K562 (cell line): ENCODE data around the gene EIF5. TPM values are rescaled to one million over a fixed set of nuclear protein-coding genes. Genes with fewer than 3 reads are reported as not detected.

Experiments used
- CREBBP ChIP-seq: IDR thresholded peaks from one replicate; pipeline ENCODE4 v1.6.1; 2012; ENCODE audit warnings: low read depth, mild to moderate bottlenecking, control low read depth, inconsistent platforms, low read length
- CREM ChIP-seq: IDR thresholded peaks from 2 replicates; pipeline ENCODE4 v1.6.1; 2014; ENCODE audit warnings: antibody characterized with exemption, low read depth
- POLR2H ChIP-seq: IDR thresholded peaks from 2 replicates; pipeline ENCODE4 v1.6.1; 2016; ENCODE audit warnings: missing genetic modification characterization, low read depth, mild to moderate bottlenecking, control low read depth, missing compliant biosample characterization, moderate library complexity
- RBM14 ChIP-seq: fragments of 200-400 bp; formaldehyde crosslinking; IDR thresholded peaks from 2 replicates; pipeline ENCODE4 v1.6.1; 2018; ENCODE audit warnings: low read depth, mild to moderate bottlenecking, low read length, moderate library complexity, borderline replicate concordance; ENCODE audit not compliant: insufficient read depth
- RUNX1 ChIP-seq: sonication (generic); IDR thresholded peaks from 2 replicates; pipeline ENCODE4 v1.6.1; 2016; ENCODE audit warnings: antibody characterized with exemption, low read depth
- SAFB ChIP-seq: fragments of 200-400 bp; formaldehyde crosslinking; IDR thresholded peaks from 2 replicates; pipeline ENCODE4 v1.6.1; 2017; ENCODE audit warnings: low read depth, low read length, borderline replicate concordance
- SRSF7 ChIP-seq: fragments of 200-400 bp; formaldehyde crosslinking; optimal IDR thresholded peaks from 2 replicates; pipeline ENCODE3; 2017; ENCODE audit warnings: mild to moderate bottlenecking, low read depth, low read length
- ZNF274 ChIP-seq: IDR thresholded peaks from 2 replicates; pipeline ENCODE4 v1.6.1; 2011; ENCODE audit warnings: low read depth, mild to moderate bottlenecking, low read length, moderate library complexity, borderline replicate concordance
- polyA plus RNA-seq, 8 experiments: library from polyadenylated mRNA; depleted of rRNA in 4 of 8; stranded (reverse) in 5 of 8; unstranded in 3 of 8; fragments of >200 nt; fragmentation: Nextera tagmentation in 2 of 8; fragmentation: Illumina TruSeq in 1 of 8; extraction: Ambion mirVana in 2 of 8; extraction: Trizol in 1 of 8; gene quantifications; 2 replicates each; pipeline versions ENCODE4 v1.2.1 to v1.2.3, GENCODE V29; 2011 to 2014; ENCODE audit warnings: inconsistent platforms in 1 of 8, missing spikeins in 1 of 8
- total RNA-seq, 7 experiments: library from RNA; depleted of rRNA in 6 of 7; stranded (reverse); fragments of >200 nt in 6 of 7; fragmentation: Illumina TruSeq in 2 of 7; extraction: Trizol in 2 of 7; gene quantifications; 2 replicates each; pipeline versions ENCODE4 v1.2.1 to v1.2.3, GENCODE V29; 2011 to 2021; ENCODE audit warnings: low replicate concordance in 1 of 7
- TF ChIP-seq, protein P1 (sequence below): sonication (generic); formaldehyde crosslinking; IDR thresholded peaks from 2 replicates; pipeline ENCODE4 v1.8.0; 2022; ENCODE audit warnings: mild to moderate bottlenecking, missing genetic modification reagents
- TF ChIP-seq, protein P2 (sequence below): fragments of 250-450 bp; sonication (Bioruptor Pico); IDR thresholded peaks from 2 replicates; pipeline ENCODE4 v1.8.0; 2022; ENCODE audit warnings: inconsistent platforms, mild to moderate bottlenecking, moderate library complexity, borderline replicate concordance
- TF ChIP-seq, protein P3 (sequence below), 2 experiments: fragments of 450-650 bp in 1 of 2; sonication (generic) in 1 of 2; formaldehyde crosslinking; conservative IDR thresholded peaks; 2 replicates each; pipeline versions ENCODE4 v1.4.0 to v1.8.1; 2020 to 2022; ENCODE audit warnings: mild to moderate bottlenecking in 1 of 2, missing genetic modification reagents in 1 of 2
- TF ChIP-seq, protein P4 (sequence below): sonication (generic); formaldehyde crosslinking; IDR thresholded peaks from 2 replicates; pipeline ENCODE4 v1.8.1; 2023; ENCODE audit warnings: mild to moderate bottlenecking, missing genetic modification reagents, moderate library complexity
- TF ChIP-seq, protein P5 (sequence below): IDR thresholded peaks from 2 replicates; pipeline ENCODE4 v1.6.1; 2011; ENCODE audit warnings: borderline replicate concordance, low read depth, mild to moderate bottlenecking, moderate library complexity, low read length; ENCODE audit not compliant: insufficient read depth, poor library complexity, severe bottlenecking
- TF ChIP-seq, protein P6 (sequence below): IDR thresholded peaks from 2 replicates; pipeline ENCODE4 v1.6.1; 2014; ENCODE audit warnings: antibody characterized with exemption

Gene EIF5
- total and polyA plus RNA-seq, 9 of the 15 experiments (the other 6 are each of a cell fraction or from before 2014, with no cell fraction given): 92.7 to 442 (median 190) TPM

DNA sequence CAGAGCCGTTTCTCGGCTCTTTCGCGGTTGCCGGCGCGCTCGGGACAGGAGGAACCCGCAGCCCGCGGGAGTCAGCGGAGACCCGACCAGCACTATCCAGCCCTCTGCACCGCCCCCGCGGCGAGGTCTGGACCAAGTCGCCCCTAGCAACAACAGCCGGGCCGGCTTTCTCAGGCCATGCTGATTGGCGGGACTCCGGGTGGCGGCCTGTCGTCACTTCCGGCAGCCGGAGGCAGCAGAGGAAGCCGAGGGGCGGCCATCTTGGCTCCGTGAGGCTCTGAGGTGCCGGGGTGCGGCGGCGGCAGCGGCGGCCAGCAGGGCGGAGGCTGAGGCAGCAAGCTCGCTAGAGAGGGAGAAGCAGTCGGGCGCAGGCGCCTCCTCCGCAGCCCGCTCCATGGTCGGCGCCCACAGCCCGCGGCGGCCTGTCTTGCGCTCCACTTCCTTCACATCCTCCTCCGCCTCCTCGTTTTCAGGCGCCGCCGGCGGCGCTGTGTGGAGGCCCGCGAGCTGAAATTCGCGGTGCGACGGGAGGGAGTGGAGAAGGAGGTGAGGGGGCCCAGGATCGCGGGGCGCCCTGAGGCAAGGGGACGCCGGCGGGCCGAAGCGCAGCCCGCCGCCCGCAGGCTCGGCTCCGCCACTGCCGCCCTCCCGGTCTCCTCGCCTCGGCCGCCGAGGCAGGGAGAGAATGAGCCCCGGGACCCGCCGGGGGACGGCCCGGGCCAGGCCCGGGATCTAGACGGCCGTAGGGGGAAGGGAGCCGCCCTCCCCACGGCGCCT, 51.3 kb downstream of the EIF5 start, which contains the start of gene MARK3 (continued):
- TF ChIP-seq SAFB (no peak), SRSF7 (no peak), CREBBP (no peak), POLR2H (tag) (no peak), CREM (peak; percentile 94), ZNF274 (no peak), RBM14 (no peak), RUNX1 (no peak)
- TF ChIP-seq, protein P1, sequence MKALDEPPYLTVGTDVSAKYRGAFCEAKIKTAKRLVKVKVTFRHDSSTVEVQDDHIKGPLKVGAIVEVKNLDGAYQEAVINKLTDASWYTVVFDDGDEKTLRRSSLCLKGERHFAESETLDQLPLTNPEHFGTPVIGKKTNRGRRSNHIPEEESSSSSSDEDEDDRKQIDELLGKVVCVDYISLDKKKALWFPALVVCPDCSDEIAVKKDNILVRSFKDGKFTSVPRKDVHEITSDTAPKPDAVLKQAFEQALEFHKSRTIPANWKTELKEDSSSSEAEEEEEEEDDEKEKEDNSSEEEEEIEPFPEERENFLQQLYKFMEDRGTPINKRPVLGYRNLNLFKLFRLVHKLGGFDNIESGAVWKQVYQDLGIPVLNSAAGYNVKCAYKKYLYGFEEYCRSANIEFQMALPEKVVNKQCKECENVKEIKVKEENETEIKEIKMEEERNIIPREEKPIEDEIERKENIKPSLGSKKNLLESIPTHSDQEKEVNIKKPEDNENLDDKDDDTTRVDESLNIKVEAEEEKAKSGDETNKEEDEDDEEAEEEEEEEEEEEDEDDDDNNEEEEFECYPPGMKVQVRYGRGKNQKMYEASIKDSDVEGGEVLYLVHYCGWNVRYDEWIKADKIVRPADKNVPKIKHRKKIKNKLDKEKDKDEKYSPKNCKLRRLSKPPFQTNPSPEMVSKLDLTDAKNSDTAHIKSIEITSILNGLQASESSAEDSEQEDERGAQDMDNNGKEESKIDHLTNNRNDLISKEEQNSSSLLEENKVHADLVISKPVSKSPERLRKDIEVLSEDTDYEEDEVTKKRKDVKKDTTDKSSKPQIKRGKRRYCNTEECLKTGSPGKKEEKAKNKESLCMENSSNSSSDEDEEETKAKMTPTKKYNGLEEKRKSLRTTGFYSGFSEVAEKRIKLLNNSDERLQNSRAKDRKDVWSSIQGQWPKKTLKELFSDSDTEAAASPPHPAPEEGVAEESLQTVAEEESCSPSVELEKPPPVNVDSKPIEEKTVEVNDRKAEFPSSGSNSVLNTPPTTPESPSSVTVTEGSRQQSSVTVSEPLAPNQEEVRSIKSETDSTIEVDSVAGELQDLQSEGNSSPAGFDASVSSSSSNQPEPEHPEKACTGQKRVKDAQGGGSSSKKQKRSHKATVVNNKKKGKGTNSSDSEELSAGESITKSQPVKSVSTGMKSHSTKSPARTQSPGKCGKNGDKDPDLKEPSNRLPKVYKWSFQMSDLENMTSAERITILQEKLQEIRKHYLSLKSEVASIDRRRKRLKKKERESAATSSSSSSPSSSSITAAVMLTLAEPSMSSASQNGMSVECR (CRISPR knock-in tag): 0 out of 2 replicates have a peak, but pooled peaks have one; percentile 4
- TF ChIP-seq, protein P2, sequence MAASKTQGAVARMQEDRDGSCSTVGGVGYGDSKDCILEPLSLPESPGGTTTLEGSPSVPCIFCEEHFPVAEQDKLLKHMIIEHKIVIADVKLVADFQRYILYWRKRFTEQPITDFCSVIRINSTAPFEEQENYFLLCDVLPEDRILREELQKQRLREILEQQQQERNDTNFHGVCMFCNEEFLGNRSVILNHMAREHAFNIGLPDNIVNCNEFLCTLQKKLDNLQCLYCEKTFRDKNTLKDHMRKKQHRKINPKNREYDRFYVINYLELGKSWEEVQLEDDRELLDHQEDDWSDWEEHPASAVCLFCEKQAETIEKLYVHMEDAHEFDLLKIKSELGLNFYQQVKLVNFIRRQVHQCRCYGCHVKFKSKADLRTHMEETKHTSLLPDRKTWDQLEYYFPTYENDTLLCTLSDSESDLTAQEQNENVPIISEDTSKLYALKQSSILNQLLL (CRISPR knock-in tag): no peak
- TF ChIP-seq, protein P3, sequence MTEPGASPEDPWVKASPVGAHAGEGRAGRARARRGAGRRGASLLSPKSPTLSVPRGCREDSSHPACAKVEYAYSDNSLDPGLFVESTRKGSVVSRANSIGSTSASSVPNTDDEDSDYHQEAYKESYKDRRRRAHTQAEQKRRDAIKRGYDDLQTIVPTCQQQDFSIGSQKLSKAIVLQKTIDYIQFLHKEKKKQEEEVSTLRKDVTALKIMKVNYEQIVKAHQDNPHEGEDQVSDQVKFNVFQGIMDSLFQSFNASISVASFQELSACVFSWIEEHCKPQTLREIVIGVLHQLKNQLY (CRISPR knock-in tag; conservative IDR thresholded peaks at IDR 0.05): no peak
- TF ChIP-seq, protein P4, sequence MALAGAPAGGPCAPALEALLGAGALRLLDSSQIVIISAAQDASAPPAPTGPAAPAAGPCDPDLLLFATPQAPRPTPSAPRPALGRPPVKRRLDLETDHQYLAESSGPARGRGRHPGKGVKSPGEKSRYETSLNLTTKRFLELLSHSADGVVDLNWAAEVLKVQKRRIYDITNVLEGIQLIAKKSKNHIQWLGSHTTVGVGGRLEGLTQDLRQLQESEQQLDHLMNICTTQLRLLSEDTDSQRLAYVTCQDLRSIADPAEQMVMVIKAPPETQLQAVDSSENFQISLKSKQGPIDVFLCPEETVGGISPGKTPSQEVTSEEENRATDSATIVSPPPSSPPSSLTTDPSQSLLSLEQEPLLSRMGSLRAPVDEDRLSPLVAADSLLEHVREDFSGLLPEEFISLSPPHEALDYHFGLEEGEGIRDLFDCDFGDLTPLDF (CRISPR knock-in tag): no peak
- TF ChIP-seq, protein P5, sequence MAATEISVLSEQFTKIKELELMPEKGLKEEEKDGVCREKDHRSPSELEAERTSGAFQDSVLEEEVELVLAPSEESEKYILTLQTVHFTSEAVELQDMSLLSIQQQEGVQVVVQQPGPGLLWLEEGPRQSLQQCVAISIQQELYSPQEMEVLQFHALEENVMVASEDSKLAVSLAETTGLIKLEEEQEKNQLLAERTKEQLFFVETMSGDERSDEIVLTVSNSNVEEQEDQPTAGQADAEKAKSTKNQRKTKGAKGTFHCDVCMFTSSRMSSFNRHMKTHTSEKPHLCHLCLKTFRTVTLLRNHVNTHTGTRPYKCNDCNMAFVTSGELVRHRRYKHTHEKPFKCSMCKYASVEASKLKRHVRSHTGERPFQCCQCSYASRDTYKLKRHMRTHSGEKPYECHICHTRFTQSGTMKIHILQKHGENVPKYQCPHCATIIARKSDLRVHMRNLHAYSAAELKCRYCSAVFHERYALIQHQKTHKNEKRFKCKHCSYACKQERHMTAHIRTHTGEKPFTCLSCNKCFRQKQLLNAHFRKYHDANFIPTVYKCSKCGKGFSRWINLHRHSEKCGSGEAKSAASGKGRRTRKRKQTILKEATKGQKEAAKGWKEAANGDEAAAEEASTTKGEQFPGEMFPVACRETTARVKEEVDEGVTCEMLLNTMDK: no peak
- TF ChIP-seq, protein P6, sequence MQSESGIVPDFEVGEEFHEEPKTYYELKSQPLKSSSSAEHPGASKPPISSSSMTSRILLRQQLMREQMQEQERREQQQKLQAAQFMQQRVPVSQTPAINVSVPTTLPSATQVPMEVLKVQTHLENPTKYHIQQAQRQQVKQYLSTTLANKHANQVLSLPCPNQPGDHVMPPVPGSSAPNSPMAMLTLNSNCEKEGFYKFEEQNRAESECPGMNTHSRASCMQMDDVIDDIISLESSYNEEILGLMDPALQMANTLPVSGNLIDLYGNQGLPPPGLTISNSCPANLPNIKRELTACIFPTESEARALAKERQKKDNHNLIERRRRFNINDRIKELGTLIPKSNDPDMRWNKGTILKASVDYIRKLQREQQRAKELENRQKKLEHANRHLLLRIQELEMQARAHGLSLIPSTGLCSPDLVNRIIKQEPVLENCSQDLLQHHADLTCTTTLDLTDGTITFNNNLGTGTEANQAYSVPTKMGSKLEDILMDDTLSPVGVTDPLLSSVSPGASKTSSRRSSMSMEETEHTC: no peak
